Vagina (tissue), 2 donors: ENCODE data around the gene SHFL.

Experiments
- POLR2A ChIP-seq, 2 donors: fragments of 450-650 bp; IDR thresholded peaks; one replicate each; pipeline ENCODE4 v1.6.1; 2017; ENCODE audit warnings: antibody characterized with exemption in 2 of 2, mild to moderate bottlenecking in 2 of 2, moderate library complexity in 2 of 2
- POLR2AphosphoS5 ChIP-seq, 2 donors: sonication (generic); formaldehyde crosslinking; IDR thresholded peaks; one replicate each; pipeline ENCODE4 v1.9.0; 2017; ENCODE audit warnings: antibody characterized with exemption in 2 of 2, mild to moderate bottlenecking in 2 of 2, low read depth in 1 of 2; ENCODE audit not compliant: insufficient read depth in 1 of 2
- TF ChIP-seq, protein P1 (sequence below), 3 experiments: fragments of 450-650 bp in 2 of 3; fragments of 200-600 bp in 1 of 3; sonication (generic) in 1 of 3; IDR thresholded peaks; one replicate each; pipeline ENCODE4 v1.5.1; 2017 to 2019; ENCODE audit warnings: antibody characterized with exemption in 3 of 3, mild to moderate bottlenecking in 2 of 3, moderate library complexity in 2 of 3

DNA sequence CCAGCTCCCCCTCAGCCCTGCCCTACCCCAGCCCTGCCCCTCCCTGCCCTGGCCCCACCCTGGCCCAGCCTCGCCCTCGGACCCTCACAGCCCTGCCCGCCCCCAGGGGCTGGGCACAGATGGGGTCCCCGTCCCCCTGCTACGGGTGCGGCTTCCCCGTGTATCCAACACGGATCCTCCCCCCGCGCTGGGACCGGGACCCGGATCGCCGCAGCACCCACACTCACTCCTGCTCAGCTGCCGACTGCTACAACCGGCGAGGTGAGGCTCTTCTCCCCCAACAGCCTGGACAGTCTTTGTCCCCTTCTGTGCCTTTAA is 5.2 kb downstream of the SHFL start:
- TF ChIP-seq, protein P1, sequence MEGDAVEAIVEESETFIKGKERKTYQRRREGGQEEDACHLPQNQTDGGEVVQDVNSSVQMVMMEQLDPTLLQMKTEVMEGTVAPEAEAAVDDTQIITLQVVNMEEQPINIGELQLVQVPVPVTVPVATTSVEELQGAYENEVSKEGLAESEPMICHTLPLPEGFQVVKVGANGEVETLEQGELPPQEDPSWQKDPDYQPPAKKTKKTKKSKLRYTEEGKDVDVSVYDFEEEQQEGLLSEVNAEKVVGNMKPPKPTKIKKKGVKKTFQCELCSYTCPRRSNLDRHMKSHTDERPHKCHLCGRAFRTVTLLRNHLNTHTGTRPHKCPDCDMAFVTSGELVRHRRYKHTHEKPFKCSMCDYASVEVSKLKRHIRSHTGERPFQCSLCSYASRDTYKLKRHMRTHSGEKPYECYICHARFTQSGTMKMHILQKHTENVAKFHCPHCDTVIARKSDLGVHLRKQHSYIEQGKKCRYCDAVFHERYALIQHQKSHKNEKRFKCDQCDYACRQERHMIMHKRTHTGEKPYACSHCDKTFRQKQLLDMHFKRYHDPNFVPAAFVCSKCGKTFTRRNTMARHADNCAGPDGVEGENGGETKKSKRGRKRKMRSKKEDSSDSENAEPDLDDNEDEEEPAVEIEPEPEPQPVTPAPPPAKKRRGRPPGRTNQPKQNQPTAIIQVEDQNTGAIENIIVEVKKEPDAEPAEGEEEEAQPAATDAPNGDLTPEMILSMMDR (IDR thresholded peaks at IDR 0.05), result no peak
- TF ChIP-seq POLR2A (IDR thresholded peaks at IDR 0.05) (no peak), POLR2AphosphoS5 (IDR thresholded peaks at IDR 0.05; ENCODE audit: insufficient read depth in 1 of 2, low read depth in 1 of 2) (no peak)
